Stomach (tissue), 9 donors: ENCODE results near the gene DCDC1. TPM values are rescaled to one million over a fixed set of nuclear protein-coding genes. Genes with fewer than 3 reads are reported as not detected.

Experiments used
- DNase-seq, 2 donors: peaks; one replicate each; pipeline versions ENCODE4 v3.0.0 to v3.0.0-alpha.2; 2013 to 2019
- H3K27ac ChIP-seq, 5 donors: fragments of 200-600 bp in 4 of 5; sonication (generic) in 4 of 5; one replicate each; pipeline ENCODE4 v1.5.1; 2013 to 2019; ENCODE audit warnings: mild to moderate bottlenecking in 1 of 5, moderate library complexity in 1 of 5
- H3K27me3 ChIP-seq, 3 donors: fragments of 200-600 bp; sonication (generic); one replicate each; pipeline ENCODE4 v1.5.1; 2017 to 2019; ENCODE audit warnings: mixed run types in 1 of 3
- H3K36me3 ChIP-seq, 4 donors: fragments of 200-600 bp; sonication (generic); 1 replicate in 3 of 4; 2 replicates in 1 of 4; pipeline ENCODE4 v1.5.1; 2016 to 2019
- H3K4me1 ChIP-seq, 4 donors: fragments of 200-600 bp; sonication (generic); one replicate each; pipeline ENCODE4 v1.5.1; 2016 to 2019
- H3K4me3 ChIP-seq, 4 donors: fragments of 200-600 bp; sonication (generic) in 3 of 4; one replicate each; pipeline ENCODE4 v1.5.1; 2016 to 2019; ENCODE audit warnings: mild to moderate bottlenecking in 1 of 4
- H3K9me3 ChIP-seq, 4 donors: fragments of 200-600 bp; sonication (generic); one replicate each; pipeline ENCODE4 v1.5.1; 2016 to 2019
- EP300 ChIP-seq: sonication (generic); formaldehyde crosslinking; IDR thresholded peaks from one replicate; pipeline ENCODE4 v1.6.1; 2017; ENCODE audit warnings: antibody characterized with exemption
- POLR2A ChIP-seq, 4 donors: fragments of 450-650 bp; IDR thresholded peaks; one replicate each; pipeline ENCODE4 v1.6.1; 2016; ENCODE audit warnings: antibody characterized with exemption in 4 of 4, control low read depth in 2 of 4, mild to moderate bottlenecking in 1 of 4, moderate library complexity in 1 of 4
- POLR2AphosphoS5 ChIP-seq, 3 donors: sonication (generic); formaldehyde crosslinking; IDR thresholded peaks; one replicate each; pipeline ENCODE4 v1.6.1; 2016; ENCODE audit warnings: antibody characterized with exemption in 3 of 3
- WGBS, 5 donors: extraction: QIAGEN DNeasy Blood & Tissue Kit in 3 of 5; methylation state at CpG; one replicate each; pipeline versions ENCODE4 v1.1.5 to v1.1.7; 2013 to 2018; 5-methylcytosine and 5-hydroxymethylcytosine counted together
- intact Hi-C: fragments of 100-400 bp; cut with DNase I; formaldehyde crosslinking; loops from one replicate; pipeline ENCODE4 v1.15.1; 2023; ENCODE audit warnings: low total_unique reads
- polyA plus RNA-seq, 3 donors: library from polyadenylated mRNA; stranded (reverse); fragments of 200-250 nt; gene quantifications; one replicate each; pipeline ENCODE4 v1.2.3, GENCODE V29; 2013
- total RNA-seq, 5 donors: library from RNA; depleted of rRNA; stranded (reverse); fragments of >200 nt; gene quantifications; one replicate each; pipeline versions ENCODE4 v1.1.0 to v1.2.3, GENCODE V29; 2014 to 2016
- TF ChIP-seq, protein P1 (sequence below), 7 experiments: fragments of 450-650 bp in 4 of 7; fragments of 200-600 bp in 3 of 7; sonication (generic) in 3 of 7; IDR thresholded peaks; one replicate each; pipeline ENCODE4 v1.5.1; 2016 to 2019; ENCODE audit warnings: antibody characterized with exemption in 7 of 7, control low read depth in 2 of 7, mild to moderate bottlenecking in 1 of 7
- donor health status: healthy with polysubstance abuse.
- donor health status: Bipolar disorder and iron deficiency.
- donor health status: healthy.

DCDC1 gene
- total and polyA plus RNA-seq, 8 donors: 0.45 to 0.55 TPM; not detected in 6

DNA sequence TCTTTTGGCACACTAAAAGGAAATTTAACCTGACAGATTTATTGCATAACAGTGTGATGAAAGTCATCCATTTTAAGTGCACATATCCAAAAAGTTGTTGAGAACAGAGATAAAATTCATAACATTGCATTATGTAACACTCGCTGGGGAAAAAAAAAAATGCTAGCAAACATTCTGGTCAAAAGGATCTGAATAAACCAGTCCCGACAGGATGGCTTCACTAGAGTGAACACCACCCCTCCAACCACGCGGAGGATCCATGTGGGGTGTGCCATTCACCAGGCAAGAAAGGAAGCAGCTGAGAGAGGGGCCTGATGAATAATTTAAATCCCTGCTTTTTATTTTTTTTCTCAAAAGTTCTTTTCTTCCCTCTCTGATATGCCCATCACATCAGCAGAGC lies 258.7 kb downstream of the DCDC1 start:
- Histone ChIP-seq H3K4me3 (no peak overlapping the region), H3K4me1 (no peaks in the 10 kb centered on the region), H3K27me3 (no peaks in the 10 kb centered on the region), H3K9me3 (no peaks in the 10 kb centered on the region), H3K36me3 (no peaks in the 10 kb centered on the region), H3K27ac (no peak overlapping the region)
- TF ChIP-seq POLR2A (IDR thresholded peaks at IDR 0.05): no peak
- TF ChIP-seq, protein P1, sequence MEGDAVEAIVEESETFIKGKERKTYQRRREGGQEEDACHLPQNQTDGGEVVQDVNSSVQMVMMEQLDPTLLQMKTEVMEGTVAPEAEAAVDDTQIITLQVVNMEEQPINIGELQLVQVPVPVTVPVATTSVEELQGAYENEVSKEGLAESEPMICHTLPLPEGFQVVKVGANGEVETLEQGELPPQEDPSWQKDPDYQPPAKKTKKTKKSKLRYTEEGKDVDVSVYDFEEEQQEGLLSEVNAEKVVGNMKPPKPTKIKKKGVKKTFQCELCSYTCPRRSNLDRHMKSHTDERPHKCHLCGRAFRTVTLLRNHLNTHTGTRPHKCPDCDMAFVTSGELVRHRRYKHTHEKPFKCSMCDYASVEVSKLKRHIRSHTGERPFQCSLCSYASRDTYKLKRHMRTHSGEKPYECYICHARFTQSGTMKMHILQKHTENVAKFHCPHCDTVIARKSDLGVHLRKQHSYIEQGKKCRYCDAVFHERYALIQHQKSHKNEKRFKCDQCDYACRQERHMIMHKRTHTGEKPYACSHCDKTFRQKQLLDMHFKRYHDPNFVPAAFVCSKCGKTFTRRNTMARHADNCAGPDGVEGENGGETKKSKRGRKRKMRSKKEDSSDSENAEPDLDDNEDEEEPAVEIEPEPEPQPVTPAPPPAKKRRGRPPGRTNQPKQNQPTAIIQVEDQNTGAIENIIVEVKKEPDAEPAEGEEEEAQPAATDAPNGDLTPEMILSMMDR (IDR thresholded peaks at IDR 0.05): no peak
- no peak for TF ChIP-seq POLR2AphosphoS5 (IDR thresholded peaks at IDR 0.05)
- no peak for TF ChIP-seq EP300
- DNase-seq: no peak
- 39 to 48% (median 46%) methylated on average over 4 of the region's 4 CpGs for WGBS, 5 donors
- intact Hi-C loops: no loop called here

DNA sequence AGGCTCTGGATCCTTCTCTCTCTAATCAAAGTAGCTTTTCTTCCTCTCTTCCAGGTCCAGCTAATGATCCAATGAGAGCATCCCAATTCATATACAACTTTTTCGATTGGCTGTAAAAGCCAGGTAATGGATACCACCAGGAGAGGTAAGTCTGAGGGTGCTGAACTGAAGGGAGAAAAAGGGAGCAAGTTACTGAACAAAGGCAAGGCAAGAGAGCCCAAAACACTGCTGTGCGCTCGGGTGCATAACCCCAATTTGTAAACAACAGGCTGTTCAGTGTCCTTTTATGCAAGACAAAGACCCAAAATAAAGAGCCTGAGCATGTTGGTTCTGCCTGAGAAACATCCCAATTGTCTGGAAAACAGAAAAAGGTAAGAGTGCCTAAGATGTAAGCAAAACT lies 260.1 kb downstream of the DCDC1 start:
- no peak overlapping the region for H3K4me3 ChIP-seq
- intact Hi-C loops: no loop called here
- H3K4me1 ChIP-seq: no peaks in the 10 kb centered on the region
- TF ChIP-seq POLR2A (IDR thresholded peaks at IDR 0.05) (no peak), POLR2AphosphoS5 (IDR thresholded peaks at IDR 0.05) (no peak), EP300 (no peak)
- TF ChIP-seq, protein P1 (IDR thresholded peaks at IDR 0.05): no peak
- WGBS, 5 donors: 79 to 92% (median 84%) methylated on average over 3 of the region's 3 CpGs
- H3K9me3 ChIP-seq: no peaks in the 10 kb centered on the region
- no peak for DNase-seq
- no peak overlapping the region for H3K27ac ChIP-seq
- H3K27me3 ChIP-seq: no peaks in the 10 kb centered on the region
- no peaks in the 10 kb centered on the region for H3K36me3 ChIP-seq

DNA sequence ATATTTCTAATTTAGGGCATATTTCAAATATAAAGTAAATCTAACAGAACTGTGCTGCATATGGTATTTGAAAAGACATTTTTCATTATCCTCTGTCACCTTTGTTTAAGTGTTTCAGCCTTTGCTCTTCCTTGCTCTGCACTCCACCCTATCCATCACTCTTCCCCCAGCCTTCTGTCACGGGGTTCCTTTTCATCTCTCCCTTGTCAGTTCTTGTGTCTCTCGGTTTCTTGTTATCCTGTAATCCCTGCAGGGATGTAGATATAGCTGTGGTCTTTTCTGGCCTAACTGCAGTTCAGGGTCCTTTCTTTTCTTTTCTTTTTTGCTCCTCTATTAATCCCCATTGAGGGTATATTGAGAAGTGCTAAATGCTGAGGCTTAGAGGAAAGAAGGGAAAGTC lies 261.9 kb downstream of the DCDC1 start:
- intact Hi-C loops: no loop called here
- peaks cover 0 to 2% (median 0%) of the 10 kb centered on the region in 4 donors for H3K4me1 ChIP-seq
- no peaks in the 10 kb centered on the region for H3K36me3 ChIP-seq
- no peak overlapping the region for H3K27ac ChIP-seq
- no peak overlapping the region for H3K4me3 ChIP-seq
- TF ChIP-seq POLR2AphosphoS5 (IDR thresholded peaks at IDR 0.05) (no peak), POLR2A (IDR thresholded peaks at IDR 0.05) (no peak), EP300 (no peak)
- TF ChIP-seq, protein P1 (IDR thresholded peaks at IDR 0.05): no peak
- WGBS, 5 donors: 58 to 70% (median 63%) methylated on average over 2 of the region's 2 CpGs
- no peaks in the 10 kb centered on the region for H3K27me3 ChIP-seq
- DNase-seq: no peak
- no peaks in the 10 kb centered on the region for H3K9me3 ChIP-seq

DNA sequence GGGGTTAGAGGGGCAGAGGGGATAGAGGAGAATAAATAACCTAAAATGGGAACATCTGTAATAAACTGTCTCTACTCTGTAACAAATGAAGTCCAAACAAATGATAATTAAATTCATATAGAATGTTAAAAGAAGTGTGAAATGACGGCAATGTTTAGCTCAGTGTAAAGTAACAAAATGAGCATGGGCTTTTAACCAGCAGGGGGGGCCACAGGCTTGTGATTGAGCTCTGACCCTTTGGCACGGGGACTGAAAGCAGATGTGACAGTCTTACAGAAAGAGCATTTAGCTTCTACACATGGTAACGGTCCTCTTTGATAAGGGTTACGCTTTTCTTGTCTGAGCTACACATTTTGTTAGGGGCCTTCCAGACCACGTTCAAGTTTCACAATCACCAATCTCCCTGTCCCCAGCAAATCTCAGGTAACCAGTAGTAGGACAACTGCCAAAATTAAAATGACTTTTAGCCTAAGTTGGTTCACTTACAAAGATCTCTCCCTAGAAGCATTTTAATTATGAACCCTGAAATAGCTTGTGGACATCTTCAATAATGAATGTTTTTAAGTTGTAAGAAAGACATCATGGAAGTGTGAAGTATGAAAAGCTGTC lies 262.5 kb downstream of the DCDC1 start:
- no peaks in the 10 kb centered on the region for H3K27me3 ChIP-seq
- no peak for TF ChIP-seq POLR2AphosphoS5 (IDR thresholded peaks at IDR 0.05)
- TF ChIP-seq, protein P1 (IDR thresholded peaks at IDR 0.05): peak in 4 of 7 experiments; percentile 19 to 62 (median 50)
- H3K36me3 ChIP-seq: no peaks in the 10 kb centered on the region
- H3K4me3 ChIP-seq: no peak overlapping the region
- DNase-seq: peak; percentile 72 to 75
- 6 to 16% (median 9%) methylated on average over 5 of the region's 5 CpGs for WGBS, 5 donors
- peaks cover 0 to 5% (median 0%) of the 10 kb centered on the region in 4 donors for H3K4me1 ChIP-seq
- H3K9me3 ChIP-seq: no peaks in the 10 kb centered on the region
- intact Hi-C loops: no loop called here
- no peak overlapping the region for H3K27ac ChIP-seq
